Daoy (cell line): ENCODE results near the gene GIMAP8. TPM values are rescaled to one million over a fixed set of nuclear protein-coding genes. Genes with fewer than 3 reads are reported as not detected.
"Not testable (repeated sequence)": the region's sequence is repeated elsewhere in the genome, so short reads cannot be mapped to it uniquely, and the experiment has no call there.

ENCODE experiments used
- DNase-seq: peaks from one replicate; pipeline ENCODE4 v3.0.0-alpha.2; 2015; ENCODE audit warnings: low read depth
- total RNA-seq: library from RNA; depleted of rRNA; stranded (reverse); fragments of >200 nt; shearing (Covaris generic); gene quantifications from 2 replicates; pipeline ENCODE4 v1.2.3, GENCODE V29; 2014; rRNA removed

Gene GIMAP8
- total RNA-seq, 1 experiment from 2014 or later = not detected

- DNase-seq = no peak
Measured at GRCh38 chr7:150514748-150515222, 64.4 kb downstream of the GIMAP8 start, which contains the start of gene GIMAP7. TSS of gene GIMAP7 (plus strand) at chr7:150514872. CDS start at chr7:150519975, 5,103 bp downstream.

GRCh38 chr7:150515248-150516147, 65.1 kb downstream of the GIMAP8 start:
- DNase-seq = no peak

GRCh38 chr7:150516956-150517745, 66.7 kb downstream of the GIMAP8 start:
- no peak for DNase-seq

- no peak for DNase-seq
Measured at GRCh38 chr7:150519310-150519709, 68.9 kb downstream of the GIMAP8 start.

GRCh38 chr7:150520145-150520544, 69.7 kb downstream of the GIMAP8 start:
- DNase-seq = no peak

- not testable (repeated sequence) for DNase-seq
Measured at GRCh38 chr7:150522931-150523330, 72.5 kb downstream of the GIMAP8 start.

GRCh38 chr7:150524018-150524417, 73.6 kb downstream of the GIMAP8 start:
- DNase-seq = no peak

Other genes starting within 250 kb of the GIMAP8 start
- 6.3 and 9.7 TPM in 2 replicates for gene LRRC61, start 127.3 kb upstream of the GIMAP8 start, total RNA-seq
- gene ACTR3C, start 127.1 kb upstream of the GIMAP8 start, total RNA-seq = 0.06 and 2.7 TPM in 2 replicates
- gene RARRES2, start 109.0 kb upstream of the GIMAP8 start, total RNA-seq = 3.9 and 11.8 TPM in 2 replicates
- 129 and 131 TPM in 2 replicates for gene REPIN1, start 81.8 kb upstream of the GIMAP8 start, total RNA-seq
- 9.1 and 18.2 TPM in 2 replicates for gene ZNF775, start 71.3 kb upstream of the GIMAP8 start, total RNA-seq
- gene GIMAP7, start 64.2 kb downstream of the GIMAP8 start, total RNA-seq = not detected in 2 replicates
- gene GIMAP4, start 116.8 kb downstream of the GIMAP8 start, total RNA-seq = not detected in 2 replicates
- gene GIMAP6, start 181.8 kb downstream of the GIMAP8 start, total RNA-seq = 1.8 and 1.9 TPM in 2 replicates
- gene GIMAP2, start 235.1 kb downstream of the GIMAP8 start, total RNA-seq = 5.5 and 7.0 TPM in 2 replicates